GM12872 (cell line): ENCODE results near the gene MECP2.

Experiments
- TF ChIP-seq, protein P1 (sequence below): IDR thresholded peaks from 3 replicates; pipeline ENCODE4 v1.5.1; 2011; ENCODE audit warnings: low read depth, mild to moderate bottlenecking, low read length, moderate library complexity; ENCODE audit not compliant: insufficient read depth

Gene MECP2

DNA sequence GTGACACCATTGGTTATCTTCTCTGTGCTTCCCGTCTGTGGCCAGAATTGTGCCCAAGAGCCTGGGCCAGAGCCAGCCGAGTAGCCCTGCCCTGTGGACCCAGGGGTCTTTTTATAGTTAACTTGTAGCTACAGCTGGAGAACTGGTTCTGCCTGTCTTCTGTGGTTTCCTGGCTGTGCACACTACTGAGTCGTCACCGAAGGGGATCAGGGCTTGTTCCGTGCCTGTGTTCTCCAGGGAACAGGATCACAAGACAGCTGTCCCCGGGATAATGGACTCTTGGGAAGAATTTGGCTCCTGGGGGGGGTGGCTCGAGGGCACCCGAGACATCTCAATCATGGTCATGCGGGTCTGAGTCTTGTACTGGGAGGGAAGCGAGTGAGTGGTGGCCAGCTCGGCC lies 24.4 kb upstream of the MECP2 start:
- TF ChIP-seq, protein P1, sequence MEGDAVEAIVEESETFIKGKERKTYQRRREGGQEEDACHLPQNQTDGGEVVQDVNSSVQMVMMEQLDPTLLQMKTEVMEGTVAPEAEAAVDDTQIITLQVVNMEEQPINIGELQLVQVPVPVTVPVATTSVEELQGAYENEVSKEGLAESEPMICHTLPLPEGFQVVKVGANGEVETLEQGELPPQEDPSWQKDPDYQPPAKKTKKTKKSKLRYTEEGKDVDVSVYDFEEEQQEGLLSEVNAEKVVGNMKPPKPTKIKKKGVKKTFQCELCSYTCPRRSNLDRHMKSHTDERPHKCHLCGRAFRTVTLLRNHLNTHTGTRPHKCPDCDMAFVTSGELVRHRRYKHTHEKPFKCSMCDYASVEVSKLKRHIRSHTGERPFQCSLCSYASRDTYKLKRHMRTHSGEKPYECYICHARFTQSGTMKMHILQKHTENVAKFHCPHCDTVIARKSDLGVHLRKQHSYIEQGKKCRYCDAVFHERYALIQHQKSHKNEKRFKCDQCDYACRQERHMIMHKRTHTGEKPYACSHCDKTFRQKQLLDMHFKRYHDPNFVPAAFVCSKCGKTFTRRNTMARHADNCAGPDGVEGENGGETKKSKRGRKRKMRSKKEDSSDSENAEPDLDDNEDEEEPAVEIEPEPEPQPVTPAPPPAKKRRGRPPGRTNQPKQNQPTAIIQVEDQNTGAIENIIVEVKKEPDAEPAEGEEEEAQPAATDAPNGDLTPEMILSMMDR = no peak

DNA sequence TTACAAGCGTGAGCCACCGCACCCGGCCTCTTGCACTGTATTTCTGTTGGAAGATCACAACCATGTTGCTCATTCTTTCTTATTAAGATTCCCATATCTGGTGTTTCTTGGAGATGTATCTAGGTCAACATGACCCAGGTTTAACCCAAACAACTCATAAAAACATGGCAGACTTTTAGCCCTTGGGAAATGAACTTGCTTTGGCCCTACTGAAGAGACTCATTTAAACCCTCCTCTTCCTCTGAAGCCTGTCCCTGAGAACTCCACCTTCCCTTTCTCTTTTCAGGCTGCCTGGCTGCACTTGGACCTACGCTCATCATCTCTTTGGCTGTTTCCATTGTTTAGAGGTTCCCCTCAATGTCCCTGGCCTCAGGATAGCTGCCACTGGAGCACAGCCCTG lies 23.7 kb upstream of the MECP2 start:
- TF ChIP-seq, protein P1 = no peak

DNA sequence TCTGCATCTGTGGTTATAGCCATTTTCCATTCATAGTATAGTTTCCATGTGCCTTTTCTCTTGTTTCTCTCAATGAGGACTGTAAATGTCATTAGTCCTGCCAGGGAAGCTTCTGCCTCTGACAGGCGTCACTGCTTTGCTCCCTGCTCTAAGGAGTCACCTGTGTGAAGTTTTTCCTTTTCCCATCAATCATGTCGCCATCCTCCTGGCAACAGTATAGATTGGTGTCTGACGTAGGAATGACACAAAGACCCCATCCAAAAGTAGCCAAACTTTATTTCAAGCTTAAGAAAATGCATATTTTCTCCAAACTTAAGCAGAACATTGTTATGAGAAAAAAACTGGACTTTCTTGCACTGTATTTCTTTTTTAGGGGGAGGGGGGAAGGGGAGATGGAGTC lies 23.1 kb upstream of the MECP2 start:
- TF ChIP-seq, protein P1 = no peak

DNA sequence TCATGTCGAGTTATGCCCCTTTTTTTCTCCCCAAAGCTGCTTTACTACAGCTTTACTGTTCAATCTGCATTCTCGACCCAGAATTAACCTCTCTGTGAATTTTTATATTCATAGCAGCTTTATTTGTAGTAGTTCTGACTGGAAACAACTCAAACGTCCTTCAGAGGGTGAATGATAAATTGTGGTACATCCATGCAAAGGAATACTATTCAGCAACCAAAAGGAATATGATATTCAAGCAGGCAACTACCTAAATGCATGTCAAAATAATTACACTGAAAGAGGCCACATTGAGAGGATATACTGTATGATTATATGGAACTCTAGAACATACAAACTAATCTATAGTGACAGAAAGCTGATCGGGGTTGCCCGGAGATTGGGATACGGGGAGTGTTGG lies 20.0 kb upstream of the MECP2 start:
- TF ChIP-seq, protein P1 = no peak

DNA sequence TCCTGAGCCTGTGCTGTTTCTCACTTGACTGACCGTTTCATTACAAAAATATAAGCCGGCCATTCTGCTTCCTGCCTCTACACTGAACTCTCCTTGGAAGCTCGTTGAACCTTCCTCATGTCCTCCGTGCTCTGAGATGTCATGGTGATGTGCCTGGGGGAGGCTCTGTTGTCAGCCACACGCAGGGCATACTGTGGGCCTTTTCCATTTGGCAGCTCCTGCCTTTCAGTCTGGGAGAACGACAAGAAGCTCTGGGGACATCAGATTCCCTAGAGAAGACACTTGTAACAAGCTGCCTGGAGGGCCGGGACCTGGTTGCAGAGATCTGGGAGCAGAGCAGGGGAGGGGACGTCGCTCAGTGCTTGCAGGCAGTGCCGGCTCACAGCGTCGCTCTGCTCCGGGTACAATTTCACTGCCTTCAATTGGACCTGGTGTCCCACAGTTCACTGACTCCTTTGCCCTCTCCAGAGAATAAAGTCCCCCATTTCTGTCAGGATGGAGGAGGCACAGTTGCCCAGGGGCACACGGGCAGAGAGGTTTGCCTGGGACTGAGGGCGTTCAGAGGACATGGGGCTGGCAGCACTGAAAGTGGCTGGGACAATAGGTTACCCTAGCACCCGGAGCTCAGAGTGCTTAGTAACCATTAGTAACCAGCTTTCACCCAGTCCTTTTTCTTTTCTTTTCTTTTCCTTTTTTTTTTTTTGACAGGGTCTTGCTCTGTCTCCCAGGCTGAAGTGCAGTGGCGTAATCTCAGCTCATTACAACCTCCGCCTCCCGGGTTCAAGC lies 19.1 kb upstream of the MECP2 start:
- TF ChIP-seq, protein P1 = no peak

DNA sequence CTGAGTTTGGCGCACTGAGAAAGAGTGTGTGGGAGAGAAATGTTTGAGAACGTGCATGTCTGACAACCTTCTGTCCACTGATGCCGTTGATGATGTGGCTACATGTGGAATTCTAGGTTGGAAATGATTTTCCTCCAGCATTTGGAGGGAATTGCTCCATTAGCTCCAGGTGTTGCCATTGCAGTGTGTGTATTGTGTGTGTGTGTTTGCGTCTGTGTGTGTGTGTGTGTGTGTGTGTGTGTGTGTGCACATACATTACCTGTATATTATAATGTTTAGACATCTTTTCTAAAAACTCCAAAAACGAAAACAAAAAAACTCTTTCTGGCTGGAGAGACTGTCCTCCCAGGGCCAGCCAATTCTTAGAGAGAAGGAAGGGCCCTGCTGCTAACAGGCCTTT lies 18.2 kb upstream of the MECP2 start:
- TF ChIP-seq, protein P1 = no peak

DNA sequence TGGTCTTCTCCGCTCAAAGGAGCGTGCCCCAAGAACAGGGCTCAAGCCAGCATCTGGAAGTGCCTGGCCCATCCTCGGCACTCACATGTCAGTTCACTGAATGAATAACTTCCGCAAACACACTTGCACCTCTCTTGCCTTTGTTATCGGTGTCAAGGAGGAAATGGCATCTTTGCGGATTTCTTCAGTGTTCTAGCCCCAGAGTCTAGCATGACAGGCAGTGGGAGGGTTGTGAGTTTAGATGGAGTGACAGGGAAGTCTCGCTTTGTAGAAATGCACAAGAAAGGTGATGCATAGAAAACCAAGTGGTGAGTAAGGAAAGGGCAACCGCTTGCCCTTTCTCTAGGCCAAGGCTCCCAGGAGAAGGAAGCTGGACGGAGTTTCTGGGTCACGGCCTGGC lies 17.6 kb upstream of the MECP2 start:
- TF ChIP-seq, protein P1 = no peak
